HG03095 (cell line): ENCODE data around the gene CHIC1.

ENCODE experiments used
- ATAC-seq: cut with Tn5 transposase; IDR thresholded peaks from one replicate; pipeline ENCODE4 v1.9.1; 2021; ENCODE audit warnings: moderate library complexity; ENCODE audit not compliant: unreplicated experiment

The CHIC1 gene

GRCh38 chrX:73728602-73729001 lies 165.6 kb downstream of the CHIC1 start:
- ATAC-seq = no peak
